Tibial nerve (tissue), 4 donors: ENCODE data around the gene XAGE3.

Experiments
- EP300 ChIP-seq, 2 donors: sonication (generic); formaldehyde crosslinking; IDR thresholded peaks; one replicate each; pipeline ENCODE4 v1.6.1; 2017; ENCODE audit warnings: antibody characterized with exemption in 2 of 2, mild to moderate bottlenecking in 1 of 2
- POLR2A ChIP-seq, 2 donors: fragments of 450-650 bp; IDR thresholded peaks; one replicate each; pipeline ENCODE4 v1.6.1; 2017; ENCODE audit warnings: antibody characterized with exemption in 2 of 2, mild to moderate bottlenecking in 2 of 2, moderate library complexity in 2 of 2
- TF ChIP-seq, protein P1 (sequence below), 5 experiments: fragments of 200-600 bp in 3 of 5; fragments of 450-650 bp in 2 of 5; sonication (generic) in 3 of 5; IDR thresholded peaks; one replicate each; pipeline ENCODE4 v1.5.1; 2016 to 2019; ENCODE audit warnings: antibody characterized with exemption in 5 of 5, mild to moderate bottlenecking in 3 of 5, moderate library complexity in 2 of 5

- TF ChIP-seq, protein P1, sequence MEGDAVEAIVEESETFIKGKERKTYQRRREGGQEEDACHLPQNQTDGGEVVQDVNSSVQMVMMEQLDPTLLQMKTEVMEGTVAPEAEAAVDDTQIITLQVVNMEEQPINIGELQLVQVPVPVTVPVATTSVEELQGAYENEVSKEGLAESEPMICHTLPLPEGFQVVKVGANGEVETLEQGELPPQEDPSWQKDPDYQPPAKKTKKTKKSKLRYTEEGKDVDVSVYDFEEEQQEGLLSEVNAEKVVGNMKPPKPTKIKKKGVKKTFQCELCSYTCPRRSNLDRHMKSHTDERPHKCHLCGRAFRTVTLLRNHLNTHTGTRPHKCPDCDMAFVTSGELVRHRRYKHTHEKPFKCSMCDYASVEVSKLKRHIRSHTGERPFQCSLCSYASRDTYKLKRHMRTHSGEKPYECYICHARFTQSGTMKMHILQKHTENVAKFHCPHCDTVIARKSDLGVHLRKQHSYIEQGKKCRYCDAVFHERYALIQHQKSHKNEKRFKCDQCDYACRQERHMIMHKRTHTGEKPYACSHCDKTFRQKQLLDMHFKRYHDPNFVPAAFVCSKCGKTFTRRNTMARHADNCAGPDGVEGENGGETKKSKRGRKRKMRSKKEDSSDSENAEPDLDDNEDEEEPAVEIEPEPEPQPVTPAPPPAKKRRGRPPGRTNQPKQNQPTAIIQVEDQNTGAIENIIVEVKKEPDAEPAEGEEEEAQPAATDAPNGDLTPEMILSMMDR (IDR thresholded peaks at IDR 0.05) = no peak
- TF ChIP-seq EP300 (IDR thresholded peaks at IDR 0.05) = no peak
- no peak for TF ChIP-seq POLR2A (IDR thresholded peaks at IDR 0.05)
These were observed 37.3 kb downstream of the XAGE3 start for GRCh38 chrX:52830551-52830950.
